IPS-18c (cell line): Measurements from ENCODE around the gene RXRB.
"Not testable (repeated sequence)": the region's sequence is repeated elsewhere in the genome, so short reads cannot be mapped to it uniquely, and the experiment has no call there.

ENCODE experiments used
- H3K4me3 ChIP-seq: 2 replicates; pipeline ENCODE4 v1.7.0; 2013; ENCODE audit warnings: low read depth, mild to moderate bottlenecking, low read length, moderate library complexity; ENCODE audit not compliant: insufficient read depth
- H3K9me3 ChIP-seq: one replicate; pipeline ENCODE4 v1.6.1; 2013; ENCODE audit warnings: mild to moderate bottlenecking, low read length, moderate library complexity; ENCODE audit not compliant: control insufficient read depth, insufficient read depth

The RXRB gene

GRCh38 chr6:33200219-33201146, at the start of gene RXRB, which contains the start of gene SLC39A7:
TSS of gene RXRB (minus strand) at chr6:33200665. CDS start at chr6:33200476, 189 bp downstream.
TSS of gene SLC39A7 (plus strand) at chr6:33200867. CDS start at chr6:33201246, 379 bp downstream.
- Histone ChIP-seq H3K4me3 (peak within 1 kb of the TSS; percentile 70), H3K9me3 (no peaks in the 10 kb centered on the region)

DNA sequence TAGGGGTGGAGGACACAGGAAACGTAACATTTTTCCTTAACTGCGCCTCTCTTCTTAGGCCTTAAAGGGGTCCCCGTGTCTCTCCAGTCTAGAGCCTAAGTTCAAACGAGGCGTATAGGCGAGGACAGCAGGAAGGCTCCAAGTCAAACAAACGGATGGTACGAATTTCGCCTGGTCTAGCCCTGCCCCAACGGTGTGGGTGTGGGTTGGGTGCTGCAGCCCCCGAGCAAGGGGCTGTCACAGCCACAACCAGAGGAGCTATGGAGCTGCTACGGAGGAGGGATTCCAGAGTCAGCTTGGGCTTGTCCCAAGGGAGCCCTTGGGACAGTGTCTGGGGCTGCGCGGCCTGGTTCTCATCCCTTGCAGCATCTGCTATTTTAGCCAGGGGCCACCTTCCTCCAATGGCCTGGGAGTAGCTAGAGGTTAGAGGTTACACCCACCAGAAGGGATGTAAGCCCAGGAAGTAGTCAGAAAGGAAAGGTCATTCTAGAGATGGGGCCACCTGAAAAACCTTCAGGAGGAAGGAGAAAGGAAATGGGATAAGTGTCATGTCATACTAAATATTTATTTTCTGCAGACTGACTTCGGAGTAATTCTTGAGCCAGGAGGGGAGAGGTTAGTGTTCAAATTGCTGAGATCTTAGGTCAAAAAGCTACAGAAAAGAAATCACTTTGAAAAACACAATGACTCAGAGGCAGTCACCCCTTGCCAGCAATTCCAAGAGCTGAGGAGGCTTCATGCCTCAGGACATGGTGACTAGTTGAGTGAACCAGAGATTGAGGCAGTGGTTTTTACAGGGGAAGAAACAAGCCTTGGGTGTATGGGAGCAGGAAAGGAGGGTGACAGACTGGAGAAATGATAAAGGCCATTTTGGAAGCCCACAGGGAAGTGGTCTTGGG, 49.5 kb upstream of the RXRB start:
- Histone ChIP-seq H3K4me3 (peak overlapping the region; percentile 60), H3K9me3 (no peaks in the 10 kb centered on the region)

DNA sequence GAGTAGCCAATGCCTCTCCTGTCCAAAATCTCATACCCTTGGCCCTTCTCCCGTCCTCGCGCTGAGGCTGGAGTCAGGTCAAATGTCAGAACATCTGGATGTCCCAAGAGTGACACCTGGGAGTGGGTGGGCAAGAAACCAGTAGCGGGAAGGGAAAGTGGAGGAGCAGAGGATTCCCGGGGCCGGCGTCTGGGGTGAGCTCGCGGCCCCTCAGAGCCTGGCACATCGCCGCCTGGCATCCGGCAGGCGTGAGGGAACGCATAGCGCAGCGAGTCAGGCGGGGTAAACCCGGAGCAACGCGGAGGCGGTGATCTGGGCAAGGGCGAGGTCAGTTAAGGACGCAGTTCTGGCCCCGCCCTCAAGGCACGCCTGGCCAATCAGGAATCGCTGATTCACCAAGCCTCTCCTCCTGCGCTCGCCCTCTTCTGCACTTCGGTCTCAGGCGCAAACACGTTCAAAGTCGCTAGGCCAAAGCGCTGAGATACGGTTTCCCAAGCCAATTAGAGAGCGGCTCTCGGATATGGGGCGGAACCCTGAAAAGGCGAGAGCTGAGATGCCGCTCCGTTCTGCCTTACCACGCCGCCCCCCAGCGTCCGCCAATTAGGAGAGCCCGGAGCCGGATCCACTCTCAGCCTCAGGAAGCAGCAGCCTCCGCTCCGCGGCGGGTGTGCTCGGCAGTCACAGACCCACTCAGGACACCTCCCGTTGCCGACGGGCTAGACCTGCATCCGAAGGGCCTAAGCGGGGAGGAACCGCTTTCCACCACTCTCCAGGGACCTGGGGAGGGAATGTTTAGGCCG, 48.7 kb upstream of the RXRB start:
- Histone ChIP-seq H3K4me3 (peak overlapping the region; percentile 62), H3K9me3 (no peaks in the 10 kb centered on the region)

- H3K4me3 ChIP-seq, result peak overlapping the region; percentile 62
- H3K9me3 ChIP-seq, result no peaks in the 10 kb centered on the region
These were observed 48.1 kb upstream of the RXRB start for GRCh38 chr6:33248643-33248931.

GRCh38 chr6:33247977-33248642, 47.6 kb upstream of the RXRB start:
- peak overlapping the region; percentile 62 for H3K4me3 ChIP-seq
- H3K9me3 ChIP-seq, result no peaks in the 10 kb centered on the region

GRCh38 chr6:33243476-33243875, 43.0 kb upstream of the RXRB start:
- H3K4me3 ChIP-seq, result no peak overlapping the region
- H3K9me3 ChIP-seq, result no peaks in the 10 kb centered on the region

GRCh38 chr6:33241968-33242367, 41.5 kb upstream of the RXRB start:
- no peaks in the 10 kb centered on the region for H3K9me3 ChIP-seq
- no peak overlapping the region for H3K4me3 ChIP-seq

GRCh38 chr6:33237741-33238140, 37.3 kb upstream of the RXRB start:
- Histone ChIP-seq H3K9me3 (no peaks in the 10 kb centered on the region), H3K4me3 (no peak overlapping the region)

DNA sequence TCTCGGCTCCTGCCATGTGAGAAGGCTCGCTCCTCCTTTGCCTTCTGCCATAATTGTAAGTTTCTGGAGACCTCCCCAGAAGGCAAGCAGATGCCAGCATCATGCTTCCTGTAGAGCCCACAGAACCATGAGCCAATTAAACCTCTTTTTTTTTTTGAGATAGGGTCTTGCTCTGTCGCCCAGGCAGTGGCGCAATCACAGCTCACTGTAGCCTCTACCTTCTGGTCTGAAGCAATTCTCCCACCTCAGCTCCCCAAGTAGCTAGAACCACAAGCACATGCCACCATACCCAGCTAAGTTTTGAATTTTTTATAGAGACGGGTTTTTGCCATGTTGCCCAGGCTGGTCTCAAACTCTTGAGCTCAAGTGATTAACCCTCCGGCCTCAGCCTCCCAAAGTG, 36.4 kb upstream of the RXRB start:
- H3K9me3 ChIP-seq, result no peaks in the 10 kb centered on the region

DNA sequence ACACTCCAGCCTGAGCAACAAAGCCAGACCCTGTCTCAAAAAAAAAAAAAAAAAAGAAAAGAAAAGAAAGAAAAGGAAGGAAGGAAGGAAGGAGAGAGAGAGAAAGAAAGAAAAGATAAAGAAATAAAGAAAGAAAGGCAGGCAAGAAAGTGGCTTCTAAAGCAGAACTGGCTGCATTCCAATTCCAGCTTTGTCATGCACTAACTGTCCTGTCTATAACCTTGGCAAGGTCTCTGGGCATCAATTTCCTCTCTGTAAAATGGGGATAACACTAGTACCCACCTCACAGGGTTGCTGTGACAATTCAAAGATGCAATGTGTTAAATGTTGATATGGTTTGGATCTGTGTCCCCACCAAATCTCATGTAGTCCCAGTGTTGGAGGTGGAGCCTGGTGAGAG, 35.9 kb upstream of the RXRB start:
- Histone ChIP-seq H3K9me3 (no peaks in the 10 kb centered on the region), H3K4me3 (no peak overlapping the region)

More for the DNA sequence above, 36.4 kb upstream of the RXRB start:
- no peak overlapping the region for H3K4me3 ChIP-seq

GRCh38 chr6:33235221-33235634, 34.8 kb upstream of the RXRB start:
- Histone ChIP-seq H3K9me3 (no peaks in the 10 kb centered on the region), H3K4me3 (no peak overlapping the region)

DNA sequence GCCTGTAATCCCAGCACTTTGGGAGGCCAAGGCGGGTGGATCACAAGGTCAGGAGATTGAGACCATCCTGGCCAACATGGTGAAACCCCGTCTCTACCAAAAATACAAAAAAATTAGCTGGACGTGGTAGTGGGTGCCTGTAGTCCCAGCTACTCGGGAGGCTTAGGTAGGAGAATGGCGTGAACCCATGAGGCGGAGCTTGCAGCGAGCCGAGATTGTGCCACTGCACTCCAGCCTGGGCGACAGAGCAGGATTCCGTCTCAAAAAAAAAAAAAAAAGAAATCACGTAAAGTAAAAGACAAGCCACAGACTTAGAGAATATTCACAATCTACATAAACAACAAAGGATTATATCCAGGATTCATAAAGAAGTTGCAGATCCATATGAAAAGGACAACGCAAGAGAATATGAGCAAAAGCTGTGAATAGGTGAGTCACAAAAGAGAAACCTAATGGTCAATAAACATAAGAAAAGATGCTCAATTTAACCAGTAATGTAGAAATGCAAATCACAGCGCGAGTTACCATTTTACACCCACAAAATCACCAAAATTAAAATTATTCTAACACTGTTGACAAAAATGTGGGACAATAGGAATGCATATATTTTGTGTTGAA, 26.1 kb upstream of the RXRB start:
- not testable (repeated sequence) for H3K9me3 ChIP-seq, H3K4me3 ChIP-seq

- H3K4me3 ChIP-seq, result no peak overlapping the region
- peaks cover 4% of the 10 kb centered on the region for H3K9me3 ChIP-seq
These were observed 17.2 kb upstream of the RXRB start for GRCh38 chr6:33217681-33218080.

DNA sequence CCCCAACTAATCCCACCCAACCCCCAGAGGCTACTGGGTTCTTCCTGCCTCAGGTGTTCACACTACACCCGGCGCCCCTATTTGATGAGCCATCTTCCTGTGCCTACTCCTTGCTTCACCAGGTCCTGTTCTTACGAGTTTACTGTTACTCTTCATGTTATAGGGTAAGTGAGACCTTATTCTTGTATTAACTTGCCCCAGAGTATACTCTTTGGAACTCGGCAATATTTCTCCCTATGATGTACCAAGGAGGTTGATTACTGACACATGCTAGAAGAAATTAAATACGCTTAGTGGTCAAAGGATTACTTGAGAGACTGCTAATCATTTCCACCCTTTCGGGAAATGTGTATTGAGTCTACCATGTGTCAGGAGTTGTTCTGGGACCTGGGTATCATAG, 16.8 kb upstream of the RXRB start:
- H3K4me3 ChIP-seq, result no peak overlapping the region
- H3K9me3 ChIP-seq, result peaks cover 4% of the 10 kb centered on the region

GRCh38 chr6:33216117-33216649, 15.7 kb upstream of the RXRB start:
- H3K9me3 ChIP-seq, result peaks cover 4% of the 10 kb centered on the region
- H3K4me3 ChIP-seq, result no peak overlapping the region
